ENCODE measurements around the gene EEF2. TPM values are rescaled to one million over a fixed set of nuclear protein-coding genes. Genes with fewer than 3 reads are reported as not detected.

EEF2 gene
- total and polyA plus RNA-seq, 2 donors (not counting 3 experiments of a cell fraction or from before 2014, with no cell fraction given), result 1,496 to 2,318 TPM

DNA sequence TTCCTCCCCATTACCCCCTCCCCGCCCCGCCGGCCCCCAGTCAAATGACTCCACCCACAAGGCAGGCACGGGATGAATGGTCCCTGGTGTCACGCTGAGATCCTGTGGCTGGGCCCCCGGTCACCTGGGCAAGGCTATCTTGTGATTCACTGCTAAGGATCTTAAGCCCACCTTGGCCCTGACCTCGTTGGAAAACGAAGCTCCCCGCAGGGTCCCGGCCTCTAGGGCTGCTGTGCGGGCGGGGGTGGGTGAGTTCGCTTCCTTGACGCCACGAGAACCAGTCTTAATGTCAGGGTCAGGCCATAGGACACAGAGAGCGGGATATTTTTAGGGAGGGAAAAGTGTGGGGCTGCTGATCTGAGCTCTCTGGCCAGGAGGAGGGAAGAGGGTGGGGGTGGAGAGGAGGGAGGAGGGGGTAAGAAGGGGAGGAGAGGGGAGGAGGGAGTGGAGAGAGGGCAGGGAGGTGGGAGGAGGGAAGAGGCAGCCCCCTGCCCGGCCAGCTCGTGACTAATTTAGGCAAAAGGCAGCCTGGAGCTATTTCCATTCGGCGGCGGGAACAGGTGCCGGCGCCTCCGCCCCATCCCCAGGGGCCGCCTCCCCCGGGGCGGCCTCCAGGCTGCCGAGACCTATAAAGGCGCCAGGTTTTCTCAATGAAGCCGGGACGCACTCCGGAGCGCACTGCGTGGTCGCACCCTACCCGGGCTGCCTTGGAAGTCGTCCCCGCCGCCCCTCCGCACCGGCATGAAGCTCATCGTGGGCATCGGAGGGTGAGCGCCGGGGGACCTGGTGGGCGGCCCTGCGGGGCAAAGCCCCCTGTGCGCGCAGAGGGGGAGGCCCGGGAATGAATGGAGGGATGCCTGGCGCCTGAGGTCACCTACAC is 52.1 kb downstream of the EEF2 start, which contains the start of gene NMRK2:
TSS of gene NMRK2 (plus strand) at position 139 of the 880 bp plus-strand sequence. CDS start at position 742, 603 bp downstream.
- dilution Hi-C loops (cut with MboI; ENCODE audit: extremely low pct_ligation_motif_present, low sequenced_read_pairs) (no loop called here), intact Hi-C loops (cut with micrococcal nuclease) (no loop called here)
- Histone ChIP-seq H3K36me3 (ENCODE audit: control insufficient read depth in 2 of 2, extremely low read depth in 1 of 2, insufficient read depth in 2 of 2, low read length in 2 of 2) (no peaks in the 10 kb centered on the region), H3K4me3 (replicated peaks in 1 of 3; ENCODE audit: insufficient read depth in 1 of 3, low read depth in 1 of 3, low read length in 3 of 3) (no peak within 1 kb of the TSS), H3K4me1 (ENCODE audit: control insufficient read depth, extremely low read depth, insufficient read depth, low read length) (no peaks in the 10 kb centered on the region), H3K4me2 (ENCODE audit: insufficient read depth, low read length) (no peak within 1 kb of the TSS), H3K27ac (ENCODE audit: insufficient read depth, low read depth, low read length) (no peak within 1 kb of the TSS), H3K27me3 (ENCODE audit: control insufficient read depth in 2 of 2, insufficient read depth in 2 of 2, low read length in 2 of 2) (peaks cover 9 to 18% of the 10 kb centered on the region in 2 experiments), H2AFZ (ENCODE audit: low read depth, low read length) (no peak within 1 kb of the TSS), H4K20me1 (replicated peaks; ENCODE audit: control insufficient read depth, extremely low read depth, insufficient read depth, low read length) (no peaks in the 10 kb centered on the region), H3K79me2 (ENCODE audit: control insufficient read depth, insufficient read depth, low read length) (no peaks in the 10 kb centered on the region), H3K9ac (replicated peaks; ENCODE audit: extremely low read depth, insufficient read depth, low read length) (no peak within 1 kb of the TSS), H3K9me3 (replicated peaks; ENCODE audit: control insufficient read depth, insufficient read depth, low read length) (no peaks in the 10 kb centered on the region), H3K9me1 (replicated peaks; ENCODE audit: control insufficient read depth, extremely low read depth, insufficient read depth, low read length) (no peaks in the 10 kb centered on the region)
- POLR2A ChIA-PET, result no interaction called here
- CTCF ChIA-PET, result interaction anchor here (0.8 to 1.8 kb wide), 2 partner anchors 80 to 111 kb away, joined by 3 to 4 read pairs; no protein-coding TSS in a partner anchor
- BruUV-seq (replicated peaks), result no TSS peak
- no peak for FAIRE-seq
- DNase-seq (ENCODE audit: low read depth, low spot score), result no peak
- TF ChIP-seq MYC (IDR thresholded peaks at IDR 0.05; ENCODE audit: low read depth, low read length) (no peak), EZH2 (IDR thresholded peaks at IDR 0.05; ENCODE audit: borderline replicate concordance, low read depth, low read length, severe bottlenecking) (peak; percentile 58)

DNA sequence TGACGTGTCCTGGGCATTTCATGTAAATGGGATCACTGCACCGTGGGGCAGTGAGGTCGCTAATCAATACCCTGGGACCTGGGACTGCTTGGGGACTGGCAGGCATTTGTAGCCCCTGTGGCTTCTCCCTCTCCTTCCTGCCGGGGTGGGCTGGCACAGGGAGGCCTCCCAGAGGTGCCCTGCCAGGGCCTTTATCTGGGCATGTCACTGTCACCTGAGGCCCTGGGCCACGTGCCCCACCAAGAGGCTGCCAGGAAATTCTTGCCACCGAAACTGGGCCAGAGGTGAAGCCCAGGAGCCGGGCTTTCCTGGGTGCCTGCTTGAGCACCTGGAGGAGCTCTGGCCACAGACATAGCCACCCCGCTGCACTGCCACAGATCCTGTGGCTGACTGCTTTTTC is 54.2 kb downstream of the EEF2 start:
- Histone ChIP-seq H3K9ac (replicated peaks; ENCODE audit: extremely low read depth, insufficient read depth, low read length) (no peak overlapping the region), H3K9me1 (replicated peaks; ENCODE audit: control insufficient read depth, extremely low read depth, insufficient read depth, low read length) (no peaks in the 10 kb centered on the region), H4K20me1 (replicated peaks; ENCODE audit: control insufficient read depth, extremely low read depth, insufficient read depth, low read length) (no peaks in the 10 kb centered on the region), H3K36me3 (ENCODE audit: control insufficient read depth in 2 of 2, extremely low read depth in 1 of 2, insufficient read depth in 2 of 2, low read length in 2 of 2) (no peaks in the 10 kb centered on the region), H3K9me3 (replicated peaks; ENCODE audit: control insufficient read depth, insufficient read depth, low read length) (no peaks in the 10 kb centered on the region), H3K27ac (ENCODE audit: insufficient read depth, low read depth, low read length) (no peak overlapping the region), H3K27me3 (ENCODE audit: control insufficient read depth in 2 of 2, insufficient read depth in 2 of 2, low read length in 2 of 2) (peaks cover 9 to 18% of the 10 kb centered on the region in 2 experiments), H3K4me3 (replicated peaks in 1 of 3; ENCODE audit: insufficient read depth in 1 of 3, low read depth in 1 of 3, low read length in 3 of 3) (no peak overlapping the region), H3K4me1 (ENCODE audit: control insufficient read depth, extremely low read depth, insufficient read depth, low read length) (no peaks in the 10 kb centered on the region), H3K4me2 (ENCODE audit: insufficient read depth, low read length) (no peak overlapping the region), H2AFZ (ENCODE audit: low read depth, low read length) (no peak overlapping the region), H3K79me2 (ENCODE audit: control insufficient read depth, insufficient read depth, low read length) (no peaks in the 10 kb centered on the region)
- TF ChIP-seq, protein P1, sequence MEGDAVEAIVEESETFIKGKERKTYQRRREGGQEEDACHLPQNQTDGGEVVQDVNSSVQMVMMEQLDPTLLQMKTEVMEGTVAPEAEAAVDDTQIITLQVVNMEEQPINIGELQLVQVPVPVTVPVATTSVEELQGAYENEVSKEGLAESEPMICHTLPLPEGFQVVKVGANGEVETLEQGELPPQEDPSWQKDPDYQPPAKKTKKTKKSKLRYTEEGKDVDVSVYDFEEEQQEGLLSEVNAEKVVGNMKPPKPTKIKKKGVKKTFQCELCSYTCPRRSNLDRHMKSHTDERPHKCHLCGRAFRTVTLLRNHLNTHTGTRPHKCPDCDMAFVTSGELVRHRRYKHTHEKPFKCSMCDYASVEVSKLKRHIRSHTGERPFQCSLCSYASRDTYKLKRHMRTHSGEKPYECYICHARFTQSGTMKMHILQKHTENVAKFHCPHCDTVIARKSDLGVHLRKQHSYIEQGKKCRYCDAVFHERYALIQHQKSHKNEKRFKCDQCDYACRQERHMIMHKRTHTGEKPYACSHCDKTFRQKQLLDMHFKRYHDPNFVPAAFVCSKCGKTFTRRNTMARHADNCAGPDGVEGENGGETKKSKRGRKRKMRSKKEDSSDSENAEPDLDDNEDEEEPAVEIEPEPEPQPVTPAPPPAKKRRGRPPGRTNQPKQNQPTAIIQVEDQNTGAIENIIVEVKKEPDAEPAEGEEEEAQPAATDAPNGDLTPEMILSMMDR (IDR thresholded peaks at IDR 0.05; ENCODE audit: extremely low read depth in 1 of 2, insufficient read depth in 1 of 2, low read depth in 1 of 2, low read length in 2 of 2), result no peak
- TF ChIP-seq FOS (IDR thresholded peaks at IDR 0.05; ENCODE audit: borderline replicate concordance, insufficient read depth, low read length) (no peak), MYC (IDR thresholded peaks at IDR 0.05; ENCODE audit: low read depth, low read length) (no peak), POLR2A (IDR thresholded peaks at IDR 0.05; ENCODE audit: low read depth, low read length) (no peak), POLR2AphosphoS5 (IDR thresholded peaks at IDR 0.05; ENCODE audit: insufficient read depth, low read depth, low read length) (no peak), JUN (IDR thresholded peaks at IDR 0.05; ENCODE audit: borderline replicate concordance, insufficient read depth, insufficient read length, low read depth) (no peak), GATA2 (IDR thresholded peaks at IDR 0.05; ENCODE audit: insufficient read depth, insufficient read length, low read depth, low read length) (no peak), EZH2 (IDR thresholded peaks at IDR 0.05; ENCODE audit: borderline replicate concordance, low read depth, low read length, severe bottlenecking) (no peak)
- TF ChIP-seq, protein P2, sequence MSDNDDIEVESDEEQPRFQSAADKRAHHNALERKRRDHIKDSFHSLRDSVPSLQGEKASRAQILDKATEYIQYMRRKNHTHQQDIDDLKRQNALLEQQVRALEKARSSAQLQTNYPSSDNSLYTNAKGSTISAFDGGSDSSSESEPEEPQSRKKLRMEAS (IDR thresholded peaks at IDR 0.05; ENCODE audit: insufficient read depth, insufficient read length), result no peak
- DNase-seq (ENCODE audit: low read depth, low spot score), result no peak
- CTCF ChIA-PET, result no interaction called here
- POLR2A ChIA-PET, result no interaction called here
- intact Hi-C loops (cut with micrococcal nuclease), result no loop called here
- FAIRE-seq, result no peak
- no TSS peak for BruUV-seq (replicated peaks)
- dilution Hi-C loops (cut with MboI; ENCODE audit: extremely low pct_ligation_motif_present, low sequenced_read_pairs), result no loop called here
